Transverse colon (tissue), 4 donors: ENCODE measurements around the gene JMJD1C. TPM values are rescaled to one million over a fixed set of nuclear protein-coding genes. Genes with fewer than 3 reads are reported as not detected.
A peak's percentile ranks its signal among the peaks of the same experiment; 100 is the strongest.

Source experiments
- DNase-seq: peaks from one replicate; pipeline ENCODE4 v3.0.0-alpha.2; 2019
- H3K27ac ChIP-seq, 4 donors: fragments of 200-600 bp; sonication (generic); 2 replicates each; pipeline ENCODE4 v1.5.1; 2016 to 2018; ENCODE audit warnings: inconsistent platforms in 4 of 4
- H3K27me3 ChIP-seq: fragments of 200-600 bp; sonication (generic); 2 replicates; pipeline ENCODE4 v1.5.1; 2017; ENCODE audit warnings: inconsistent platforms
- H3K36me3 ChIP-seq, 4 donors: fragments of 200-600 bp; sonication (generic); 2 replicates each; pipeline ENCODE4 v1.5.1; 2017 to 2019; ENCODE audit warnings: inconsistent platforms in 4 of 4
- H3K4me1 ChIP-seq, 4 donors: fragments of 200-600 bp; sonication (generic); 2 replicates each; pipeline ENCODE4 v1.5.1; 2017 to 2020; ENCODE audit warnings: inconsistent platforms in 4 of 4
- H3K4me3 ChIP-seq, 4 donors: fragments of 200-600 bp; sonication (generic); 1 replicate in 1 of 4; 2 replicates in 3 of 4; pipeline versions ENCODE4 v1.5.1 to v1.6.1; 2017 to 2019; ENCODE audit warnings: inconsistent platforms in 4 of 4
- H3K9me3 ChIP-seq, 2 donors: fragments of 200-600 bp; sonication (generic); 2 replicates each; pipeline ENCODE4 v1.5.1; 2017 to 2019; ENCODE audit warnings: inconsistent platforms in 2 of 2
- EP300 ChIP-seq: sonication (generic); formaldehyde crosslinking; IDR thresholded peaks from one replicate; pipeline ENCODE4 v1.6.1; 2017; ENCODE audit warnings: antibody characterized with exemption, low read depth
- POLR2A ChIP-seq: fragments of 450-650 bp; IDR thresholded peaks from one replicate; pipeline ENCODE4 v1.6.1; 2016; ENCODE audit warnings: antibody characterized with exemption, mild to moderate bottlenecking, moderate library complexity
- POLR2AphosphoS5 ChIP-seq, 3 donors: sonication (generic); formaldehyde crosslinking; IDR thresholded peaks; one replicate each; pipeline ENCODE4 v1.6.1; 2016; ENCODE audit warnings: antibody characterized with exemption in 3 of 3
- WGBS, 2 donors: methylation state at CpG; one replicate each; pipeline ENCODE4 v1.1.5; 2018; ENCODE audit warnings: low coverage in 1 of 2; 5-methylcytosine and 5-hydroxymethylcytosine counted together
- in situ Hi-C, 4 donors: fragments of 200-750 bp; cut with MboI; loops; one replicate each; pipeline versions ENCODE4 v1.15.0 to v1.15.1; 2017; ENCODE audit warnings: low sequenced_read_pairs in 3 of 4, low pct_ligation_motif_present in 1 of 4, low pct_unique_long_range_greater_than_20kb in 1 of 4
- intact Hi-C: fragments of 100-400 bp; cut with DNase I; formaldehyde crosslinking; loops from one replicate; pipeline ENCODE4 v1.15.1; 2023; ENCODE audit warnings: low total_unique reads
- total RNA-seq, 4 donors: library from RNA; depleted of rRNA; stranded (reverse); fragments of >200 nt; gene quantifications; one replicate each; pipeline ENCODE4 v1.1.0, GENCODE V29; 2016
- TF ChIP-seq, protein P1 (sequence below), 5 experiments: fragments of 200-600 bp in 3 of 5; fragments of 450-650 bp in 2 of 5; sonication (generic) in 3 of 5; IDR thresholded peaks; 1 replicate in 2 of 5; 2 replicates in 3 of 5; pipeline ENCODE4 v1.5.1; 2016 to 2017; ENCODE audit warnings: antibody characterized with exemption in 5 of 5, inconsistent platforms in 3 of 5, mild to moderate bottlenecking in 2 of 5, moderate library complexity in 1 of 5

The JMJD1C gene
- total RNA-seq, 4 donors from 2014 or later, result 56.7 to 128 (median 78.9) TPM

DNA sequence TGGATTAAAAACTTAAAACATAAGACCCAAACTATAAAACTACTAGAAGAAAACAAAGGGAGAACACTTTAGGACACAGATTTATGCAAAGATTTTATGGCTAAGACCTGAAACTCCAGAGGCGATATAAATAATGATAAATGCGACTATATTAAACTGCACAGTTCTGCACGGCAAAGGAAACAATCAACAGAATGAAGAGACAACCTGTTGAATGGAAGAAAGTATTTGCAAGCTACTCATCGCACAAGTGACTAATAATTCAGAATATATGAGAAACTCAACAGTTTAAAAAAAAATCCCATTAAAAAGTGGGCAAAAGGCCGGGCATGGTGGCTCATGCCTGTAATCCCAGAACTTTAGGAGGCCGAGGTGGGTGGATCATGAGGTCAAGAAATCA is 73.6 kb downstream of the JMJD1C start:
- no peak for TF ChIP-seq EP300
- no peak for TF ChIP-seq POLR2AphosphoS5 (IDR thresholded peaks at IDR 0.05)
- no peak for TF ChIP-seq POLR2A
- TF ChIP-seq, protein P1, sequence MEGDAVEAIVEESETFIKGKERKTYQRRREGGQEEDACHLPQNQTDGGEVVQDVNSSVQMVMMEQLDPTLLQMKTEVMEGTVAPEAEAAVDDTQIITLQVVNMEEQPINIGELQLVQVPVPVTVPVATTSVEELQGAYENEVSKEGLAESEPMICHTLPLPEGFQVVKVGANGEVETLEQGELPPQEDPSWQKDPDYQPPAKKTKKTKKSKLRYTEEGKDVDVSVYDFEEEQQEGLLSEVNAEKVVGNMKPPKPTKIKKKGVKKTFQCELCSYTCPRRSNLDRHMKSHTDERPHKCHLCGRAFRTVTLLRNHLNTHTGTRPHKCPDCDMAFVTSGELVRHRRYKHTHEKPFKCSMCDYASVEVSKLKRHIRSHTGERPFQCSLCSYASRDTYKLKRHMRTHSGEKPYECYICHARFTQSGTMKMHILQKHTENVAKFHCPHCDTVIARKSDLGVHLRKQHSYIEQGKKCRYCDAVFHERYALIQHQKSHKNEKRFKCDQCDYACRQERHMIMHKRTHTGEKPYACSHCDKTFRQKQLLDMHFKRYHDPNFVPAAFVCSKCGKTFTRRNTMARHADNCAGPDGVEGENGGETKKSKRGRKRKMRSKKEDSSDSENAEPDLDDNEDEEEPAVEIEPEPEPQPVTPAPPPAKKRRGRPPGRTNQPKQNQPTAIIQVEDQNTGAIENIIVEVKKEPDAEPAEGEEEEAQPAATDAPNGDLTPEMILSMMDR (IDR thresholded peaks at IDR 0.05), result no peak
- intact Hi-C loops, result no loop called here
- in situ Hi-C loops, result no loop called here
- Histone ChIP-seq H3K27me3 (no peaks in the 10 kb centered on the region), H3K36me3 (no peaks in the 10 kb centered on the region), H3K4me1 (peaks cover 0 to 19% (median 5%) of the 10 kb centered on the region in 4 donors), H3K4me3 (no peak overlapping the region), H3K27ac (no peak overlapping the region), H3K9me3 (peaks cover 6 to 9% of the 10 kb centered on the region in 2 donors)
- no peak for DNase-seq
- 97 to 100% methylated on average over 6 of the region's 6 CpGs for WGBS, 2 donors

DNA sequence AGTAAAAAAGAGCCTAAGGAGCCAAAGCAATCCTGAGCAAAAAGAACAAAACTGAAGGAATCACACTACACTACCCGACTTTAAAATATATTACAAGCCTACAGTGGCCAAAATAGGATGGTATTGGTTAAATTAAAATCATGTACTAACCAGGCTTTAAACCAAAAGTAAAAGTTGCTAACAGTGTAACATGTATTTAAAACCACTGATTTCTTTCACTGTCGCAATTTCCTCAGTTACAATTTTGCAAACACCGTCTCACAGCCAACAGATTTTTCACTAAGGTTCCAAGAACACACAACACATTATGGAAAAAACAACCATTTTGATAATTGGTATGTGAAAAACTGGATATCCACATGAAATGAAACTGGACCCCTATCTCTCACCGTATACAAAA is 74.0 kb downstream of the JMJD1C start:
- Histone ChIP-seq H3K9me3 (peaks cover 6 to 9% of the 10 kb centered on the region in 2 donors), H3K4me1 (peaks cover 0 to 18% (median 5%) of the 10 kb centered on the region in 4 donors), H3K4me3 (no peak overlapping the region), H3K27me3 (no peaks in the 10 kb centered on the region), H3K36me3 (no peaks in the 10 kb centered on the region), H3K27ac (no peak overlapping the region)
- intact Hi-C loops (no loop called here), in situ Hi-C loops (no loop called here)
- WGBS, 2 donors, result 80 to 82% methylated on average over 4 of the region's 4 CpGs
- TF ChIP-seq EP300, result no peak
- no peak for TF ChIP-seq POLR2A
- TF ChIP-seq, protein P1 (IDR thresholded peaks at IDR 0.05), result no peak
- no peak for TF ChIP-seq POLR2AphosphoS5 (IDR thresholded peaks at IDR 0.05)
- no peak for DNase-seq

- Histone ChIP-seq H3K9me3 (peaks cover 6 to 9% of the 10 kb centered on the region in 2 donors), H3K4me3 (no peak overlapping the region), H3K4me1 (peaks cover 0 to 12% (median 5%) of the 10 kb centered on the region in 4 donors), H3K36me3 (no peaks in the 10 kb centered on the region), H3K27ac (no peak overlapping the region), H3K27me3 (no peaks in the 10 kb centered on the region)
- 97 to 100% methylated on average over 1 of the region's 1 CpG for whole genome bisulfite sequencing, 2 donors
- intact Hi-C loops (no loop called here), in situ Hi-C loops (no loop called here)
- no peak for DNase-seq
- TF ChIP-seq EP300 (no peak), POLR2A (no peak), POLR2AphosphoS5 (IDR thresholded peaks at IDR 0.05) (no peak)
- TF ChIP-seq, protein P1 (IDR thresholded peaks at IDR 0.05), result no peak
Observed at GRCh38 chr10:63390521-63390920, 75.3 kb downstream of the JMJD1C start.

GRCh38 chr10:63388421-63389031 is 77.3 kb downstream of the JMJD1C start:
- Histone ChIP-seq H3K9me3 (peaks cover 6 to 9% of the 10 kb centered on the region in 2 donors), H3K27me3 (no peaks in the 10 kb centered on the region), H3K27ac (peak overlapping the region in 1 of 4 donors; percentile 7), H3K36me3 (no peaks in the 10 kb centered on the region), H3K4me3 (no peak overlapping the region), H3K4me1 (peaks cover 0 to 12% (median 5%) of the 10 kb centered on the region in 4 donors)
- intact Hi-C loops (no loop called here), in situ Hi-C loops (no loop called here)
- WGBS, 2 donors, result 30 to 32% methylated on average over 2 of the region's 2 CpGs
- TF ChIP-seq POLR2A (no peak), EP300 (no peak), POLR2AphosphoS5 (IDR thresholded peaks at IDR 0.05) (no peak)
- TF ChIP-seq, protein P1 (IDR thresholded peaks at IDR 0.05), result no peak
- DNase-seq, result no peak
